Adrenal gland (tissue), 12 donors: Measurements from ENCODE around the gene MORN1. TPM values are rescaled to one million over a fixed set of nuclear protein-coding genes. Genes with fewer than 3 reads are reported as not detected.

Source experiments
- DNase-seq, 7 donors: peaks; one replicate each; pipeline ENCODE4 v3.0.0-alpha.2; 2019 to 2020
- H3K27ac ChIP-seq, 5 donors: fragments of 200-600 bp; sonication (generic) in 4 of 5; 1 replicate in 3 of 5; 2 replicates in 2 of 5; pipeline versions ENCODE4 v1.5.1 to v1.8.0; 2016 to 2020; ENCODE audit warnings: mild to moderate bottlenecking in 1 of 5
- H3K27me3 ChIP-seq: fragments of 200-600 bp; 2 replicates; pipeline ENCODE4 v1.8.0; 2021
- H3K36me3 ChIP-seq, 2 donors: fragments of 200-600 bp; replicated peaks in 1 of 2; 1 replicate in 1 of 2; 2 replicates in 1 of 2; pipeline versions ENCODE4 v1.5.1 to v1.8.0; 2018 to 2022
- H3K4me1 ChIP-seq, 2 donors: fragments of 200-600 bp; replicated peaks in 1 of 2; 1 replicate in 1 of 2; 2 replicates in 1 of 2; pipeline versions ENCODE4 v1.5.1 to v1.8.0; 2018 to 2021
- H3K4me3 ChIP-seq, 4 donors: fragments of 200-600 bp; sonication (generic) in 3 of 4; one replicate each; pipeline ENCODE4 v1.5.1; 2016 to 2018
- H3K9me3 ChIP-seq, 3 donors: fragments of 200-600 bp; sonication (generic) in 1 of 3; replicated peaks in 1 of 3; 1 replicate in 2 of 3; 2 replicates in 1 of 3; pipeline versions ENCODE4 v1.5.1 to v1.8.0; 2016 to 2021
- CTCF ChIP-seq, 6 experiments: fragments of 450-650 bp in 4 of 6; fragments of 200-600 bp in 2 of 6; sonication (generic) in 1 of 6; IDR thresholded peaks; 1 replicate in 5 of 6; 2 replicates in 1 of 6; pipeline versions ENCODE4 v1.5.1 to v1.8.0; 2016 to 2021; ENCODE audit warnings: antibody characterized with exemption in 6 of 6, mild to moderate bottlenecking in 2 of 6, moderate library complexity in 1 of 6
- POLR2A ChIP-seq, 2 donors: fragments of 450-650 bp; IDR thresholded peaks; one replicate each; pipeline ENCODE4 v1.6.1; 2017; ENCODE audit warnings: antibody characterized with exemption in 2 of 2, mild to moderate bottlenecking in 2 of 2, moderate library complexity in 1 of 2
- WGBS, 4 donors: extraction: QIAGEN DNeasy Blood & Tissue Kit in 2 of 4; methylation state at CpG; one replicate each; pipeline versions ENCODE4 v1.1.5 to v1.1.7; 2013 to 2017; 5-methylcytosine and 5-hydroxymethylcytosine counted together
- intact Hi-C, 2 donors: fragments of 100-400 bp; cut with DNase I; formaldehyde crosslinking; loops; one replicate each; pipeline versions ENCODE4 v1.14.1 to v1.15.0; 2022 to 2023
- polyA plus RNA-seq, 3 donors: library from polyadenylated mRNA; stranded (reverse); fragments of 200-250 nt in 2 of 3; fragments of 350-450 nt in 1 of 3; fragmentation: Illumina TruSeq in 1 of 3; extraction: RNeasy Lipid Tissue Mini Kit (QIAGEN cat#74804) in 1 of 3; gene quantifications; one replicate each; pipeline ENCODE4 v1.2.3, GENCODE V29; 2013 to 2014
- total RNA-seq, 9 donors: library from RNA; depleted of rRNA in 4 of 9; stranded (reverse); fragments of >200 nt in 4 of 9; fragments of 120-200 nt in 1 of 9; fragmentation: NEBNext Ultra II Directional in 1 of 9; extraction: Animal tissue kit (Norgen Biotek cat#: 25700) in 1 of 9; gene quantifications; one replicate each; pipeline versions ENCODE4 v1.1.0 to v1.2.4, GENCODE V29; 2013 to 2023
- donor health status: healthy with polysubstance abuse.
- donor health status: Bipolar disorder and iron deficiency.
- donor health status: DM: yes; HTN: yes; CAD: no.
- donor health status: DM: no; HTN: no; CAD: no.
- donor health status: DM: no; HTN: no; CAD: no.
- donor health status: DM: yes; HTN: yes; CAD: no.

MORN1 gene
- total and polyA plus RNA-seq, 12 donors = 1.8 to 14.1 (median 8.7) TPM

GRCh38 chr1:2378956-2379732 is 12.2 kb downstream of the MORN1 start:
- Histone ChIP-seq H3K27ac (no peak overlapping the region), H3K4me1 (peaks cover 0 to 4% of the 10 kb centered on the region in 2 donors), H3K9me3 (no peaks in the 10 kb centered on the region), H3K27me3 (no peaks in the 10 kb centered on the region), H3K36me3 (no peaks in the 10 kb centered on the region), H3K4me3 (no peak overlapping the region)
- WGBS, 4 donors = 76 to 84% (median 80%) methylated on average over 18 of the region's 18 CpGs
- intact Hi-C loops = no loop called here
- DNase-seq = peak in 2 of 7 donors; percentile 2 to 9
- TF ChIP-seq CTCF (IDR thresholded peaks at IDR 0.05) (no peak), POLR2A (IDR thresholded peaks at IDR 0.05) (no peak)

- H3K27ac ChIP-seq = no peak overlapping the region
- 85 to 93% (median 87%) methylated on average over 15 to 24 of the region's 24 CpGs for WGBS, 4 donors
- no peaks in the 10 kb centered on the region for H3K9me3 ChIP-seq
- H3K4me3 ChIP-seq = no peak overlapping the region
- no peaks in the 10 kb centered on the region for H3K36me3 ChIP-seq
- peaks cover 0 to 4% of the 10 kb centered on the region in 2 donors for H3K4me1 ChIP-seq
- intact Hi-C loops = no loop called here
- DNase-seq = peak in 1 of 7 donors; percentile 10
- TF ChIP-seq POLR2A (IDR thresholded peaks at IDR 0.05) (no peak), CTCF (IDR thresholded peaks at IDR 0.05) (no peak)
- no peaks in the 10 kb centered on the region for H3K27me3 ChIP-seq
Measured at GRCh38 chr1:2378441-2378851, 12.9 kb downstream of the MORN1 start.

GRCh38 chr1:2377751-2378440 is 13.5 kb downstream of the MORN1 start:
- peak in 1 of 7 donors; percentile 16 for DNase-seq
- intact Hi-C loops = no loop called here
- Histone ChIP-seq H3K36me3 (no peaks in the 10 kb centered on the region), H3K4me1 (peaks cover 0 to 4% of the 10 kb centered on the region in 2 donors), H3K27me3 (no peaks in the 10 kb centered on the region), H3K4me3 (no peak overlapping the region), H3K9me3 (no peaks in the 10 kb centered on the region), H3K27ac (no peak overlapping the region)
- WGBS, 4 donors = 75 to 85% (median 82%) methylated on average over 10 to 16 of the region's 16 CpGs
- TF ChIP-seq POLR2A (IDR thresholded peaks at IDR 0.05) (no peak), CTCF (IDR thresholded peaks at IDR 0.05) (no peak)

DNA sequence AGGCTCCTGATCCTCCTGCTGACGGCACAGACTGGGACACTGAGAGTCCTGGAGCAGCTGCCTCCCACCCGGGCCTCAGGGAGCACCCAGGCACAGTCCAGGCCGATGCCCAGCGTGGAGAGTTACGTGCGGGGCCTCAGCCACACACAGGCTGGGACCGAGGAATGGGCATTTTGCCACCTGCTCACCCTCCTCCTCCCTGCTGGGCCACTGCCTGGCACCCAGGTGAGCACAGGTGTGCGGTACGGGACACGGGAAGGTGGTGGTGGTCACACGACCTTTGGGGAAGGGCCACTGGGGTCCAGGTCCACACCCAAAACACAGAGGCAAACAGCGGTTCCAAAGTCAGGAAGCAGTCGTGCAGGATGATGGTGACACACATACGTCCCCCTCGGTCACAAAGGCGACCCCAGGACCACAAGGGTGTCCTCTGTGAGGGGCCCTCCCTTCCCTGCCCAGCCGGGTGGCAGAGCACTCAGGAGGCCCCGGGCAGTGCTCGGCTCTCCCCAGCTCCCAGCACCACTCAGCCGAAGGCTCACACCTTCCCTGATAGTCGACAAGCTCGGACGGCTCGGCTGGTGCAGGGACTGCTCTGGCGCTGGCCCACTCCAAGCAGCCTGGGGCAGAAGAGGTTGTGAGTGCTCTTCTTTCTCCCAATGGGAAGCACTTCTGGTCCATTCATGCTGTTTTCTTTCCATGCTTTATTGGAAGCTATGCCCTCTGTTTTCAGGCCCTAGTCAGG is 14.3 kb downstream of the MORN1 start:
- peaks cover 0 to 4% of the 10 kb centered on the region in 2 donors for H3K4me1 ChIP-seq
- H3K4me3 ChIP-seq = no peak overlapping the region
- intact Hi-C loops = no loop called here
- 76 to 92% (median 82%) methylated on average over 11 to 25 of the region's 25 CpGs; no CpG with 5 or more reads in 1 of the 4 donors for WGBS, 4 donors
- H3K27ac ChIP-seq = no peak overlapping the region
- TF ChIP-seq POLR2A (IDR thresholded peaks at IDR 0.05) (no peak), CTCF (IDR thresholded peaks at IDR 0.05) (no peak)
- H3K27me3 ChIP-seq = no peaks in the 10 kb centered on the region
- H3K9me3 ChIP-seq = no peaks in the 10 kb centered on the region
- no peaks in the 10 kb centered on the region for H3K36me3 ChIP-seq
- DNase-seq = peak in 1 of 7 donors; percentile 14
